Cardiac muscle cell (in vitro differentiated cells and primary cell): ENCODE data around the gene SLC45A2. TPM values are rescaled to one million over a fixed set of nuclear protein-coding genes. Genes with fewer than 3 reads are reported as not detected.

Experiments used
- DNase-seq, 2 donors: peaks; one replicate each; pipeline versions ENCODE4 v3.0.0 to v3.0.0-alpha.2; 2010 to 2017; ENCODE audit warnings: low read depth in 1 of 2, low spot score in 1 of 2
- H3K27ac ChIP-seq: fragments of 200-600 bp; sonication (generic); 2 replicates; pipeline ENCODE4 v1.5.1; 2016
- H3K27me3 ChIP-seq: fragments of 200-600 bp; sonication (generic); 2 replicates; pipeline ENCODE4 v1.6.0; 2016; ENCODE audit warnings: control low read depth
- H3K36me3 ChIP-seq: fragments of 200-600 bp; sonication (generic); 2 replicates; pipeline ENCODE4 v1.5.1; 2016; ENCODE audit warnings: control low read depth
- H3K4me1 ChIP-seq: fragments of 200-600 bp; sonication (generic); 2 replicates; pipeline ENCODE4 v1.8.1; 2017; ENCODE audit warnings: low read depth, mild to moderate bottlenecking, mixed run types
- H3K4me3 ChIP-seq: fragments of 200-600 bp; sonication (generic); 2 replicates; pipeline ENCODE4 v1.5.1; 2016; ENCODE audit warnings: mild to moderate bottlenecking
- H3K9me3 ChIP-seq: fragments of 200-600 bp; sonication (generic); 2 replicates; pipeline ENCODE4 v1.5.1; 2017; ENCODE audit warnings: low read depth, mild to moderate bottlenecking, control low read depth
- CTCF ChIP-seq: IDR thresholded peaks from 2 replicates; pipeline ENCODE4 v1.5.1; 2012; ENCODE audit warnings: low read depth, mild to moderate bottlenecking, low read length
- polyA plus RNA-seq: library from polyadenylated mRNA; unstranded; fragments of >200 nt; fragmentation: Nextera tagmentation; extraction: Ambion mirVana; gene quantifications from 2 replicates; pipeline ENCODE4 v1.2.1, GENCODE V29; 2016
- total RNA-seq: library from RNA; depleted of rRNA; stranded (reverse); fragments of >200 nt; gene quantifications from 2 replicates; pipeline ENCODE4 v1.2.3, GENCODE V29; 2016

SLC45A2 gene
- total and polyA plus RNA-seq, 2 experiments from 2014 or later = 0.32 TPM; not detected in 1

GRCh38 chr5:33931136-33931535 lies 53.4 kb downstream of the SLC45A2 start:
- H3K36me3 ChIP-seq = no peaks in the 10 kb centered on the region
- H3K27me3 ChIP-seq = peaks cover 1% of the 10 kb centered on the region
- no peak overlapping the region for H3K27ac ChIP-seq
- TF ChIP-seq CTCF = no peak
- H3K9me3 ChIP-seq = no peaks in the 10 kb centered on the region
- no peak overlapping the region for H3K4me3 ChIP-seq
- no peak for DNase-seq
- no peaks in the 10 kb centered on the region for H3K4me1 ChIP-seq

GRCh38 chr5:33929925-33930690 lies 54.4 kb downstream of the SLC45A2 start:
- no peaks in the 10 kb centered on the region for H3K9me3 ChIP-seq
- TF ChIP-seq CTCF = no peak
- H3K4me1 ChIP-seq = no peaks in the 10 kb centered on the region

GRCh38 chr5:33928283-33928682 lies 56.2 kb downstream of the SLC45A2 start:
- Histone ChIP-seq H3K4me3 (no peak overlapping the region), H3K36me3 (no peaks in the 10 kb centered on the region), H3K4me1 (no peaks in the 10 kb centered on the region), H3K27ac (no peak overlapping the region), H3K9me3 (no peaks in the 10 kb centered on the region), H3K27me3 (no peaks in the 10 kb centered on the region)
- DNase-seq = no peak
- TF ChIP-seq CTCF = no peak

More at GRCh38 chr5:33929925-33930690, 54.4 kb downstream of the SLC45A2 start:
- H3K36me3 ChIP-seq = no peaks in the 10 kb centered on the region
- H3K27ac ChIP-seq = no peak overlapping the region
- no peaks in the 10 kb centered on the region for H3K27me3 ChIP-seq
- no peak overlapping the region for H3K4me3 ChIP-seq
- no peak for DNase-seq

- no peaks in the 10 kb centered on the region for H3K4me1 ChIP-seq
- H3K36me3 ChIP-seq = no peaks in the 10 kb centered on the region
- H3K9me3 ChIP-seq = no peaks in the 10 kb centered on the region
- H3K27ac ChIP-seq = no peak overlapping the region
- TF ChIP-seq CTCF = no peak
- no peak overlapping the region for H3K4me3 ChIP-seq
- DNase-seq = no peak
- H3K27me3 ChIP-seq = no peaks in the 10 kb centered on the region
Observed at GRCh38 chr5:33927685-33928084, 56.8 kb downstream of the SLC45A2 start.

- no peaks in the 10 kb centered on the region for H3K9me3 ChIP-seq
- H3K4me3 ChIP-seq = no peak overlapping the region
- no peaks in the 10 kb centered on the region for H3K4me1 ChIP-seq
- H3K27me3 ChIP-seq = no peaks in the 10 kb centered on the region
- DNase-seq = no peak
- H3K27ac ChIP-seq = no peak overlapping the region
- H3K36me3 ChIP-seq = no peaks in the 10 kb centered on the region
- TF ChIP-seq CTCF = no peak
Observed at GRCh38 chr5:33925278-33925677, 59.2 kb downstream of the SLC45A2 start.
